ENCODE measurements around the gene TTC21A.

GRCh38 chr3:39103324-39103693, 4.2 kb upstream of the TTC21A start:
- TF ChIP-seq POLR2A (IDR thresholded peaks at IDR 0.05) (no peak), CTCF (IDR thresholded peaks at IDR 0.05) (no peak)
